Measurements from ENCODE around the gene SLC5A10. TPM values are rescaled to one million over a fixed set of nuclear protein-coding genes. Genes with fewer than 3 reads are reported as not detected.

The SLC5A10 gene
- total and polyA plus RNA-seq, 2 donors, result 0.05 to 0.52 TPM

DNA sequence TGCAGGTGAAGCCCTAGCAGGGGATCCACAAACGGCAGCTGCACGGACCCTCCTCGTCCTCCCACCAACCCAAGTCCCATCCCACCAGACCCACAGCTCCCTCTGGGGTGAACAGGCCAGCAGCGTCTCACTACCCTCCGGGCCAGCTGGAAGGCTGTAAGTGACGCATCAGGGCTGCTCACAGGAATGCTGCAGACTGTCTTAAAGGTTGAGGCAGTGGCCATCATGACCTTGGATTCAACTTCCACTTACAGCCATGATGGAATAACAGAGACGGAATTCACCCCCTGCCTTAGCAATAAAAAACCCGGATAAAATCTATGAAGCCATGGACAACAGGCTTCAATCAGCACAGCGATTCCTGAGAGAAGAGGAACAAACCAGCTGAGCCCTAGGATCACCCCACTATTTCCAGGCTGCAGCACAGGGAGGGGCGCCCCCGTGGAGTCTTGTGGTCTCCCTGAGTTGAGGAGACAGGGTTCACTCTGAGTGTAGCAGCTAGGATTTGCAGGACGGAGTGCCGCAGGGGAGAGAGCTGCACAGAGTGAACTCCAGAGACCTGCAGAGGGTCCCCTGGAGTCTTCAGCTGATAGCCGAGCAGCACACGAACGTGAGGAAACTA is 42.1 kb downstream of the SLC5A10 start:
- Histone ChIP-seq H3K4me1 (ENCODE audit: control insufficient read depth in 2 of 2, insufficient read depth in 2 of 2, low read length in 2 of 2) (peaks cover 25% of the 10 kb centered on the region in 2 donors), H3K27ac (ENCODE audit: low read depth in 1 of 2, low read length in 1 of 2) (no peak overlapping the region), H3K9me3 (ENCODE audit: control insufficient read depth in 2 of 2, insufficient read depth in 1 of 2, low read length in 1 of 2) (peaks cover 0 to 14% of the 10 kb centered on the region in 2 donors), H3K27me3 (ENCODE audit: control insufficient read depth in 2 of 2, insufficient read depth in 1 of 2, low read length in 1 of 2) (no peaks in the 10 kb centered on the region), H3K4me3 (ENCODE audit: low read length in 2 of 2) (no peak overlapping the region), H3K36me3 (ENCODE audit: control insufficient read depth in 2 of 2, insufficient read depth in 2 of 2, low read length in 1 of 2) (peaks cover 0 to 3% of the 10 kb centered on the region in 2 donors)
- WGBS, result 91% methylated on average over 16 of the region's 16 CpGs
- no peak for DNase-seq (ENCODE audit: low read depth in 6 of 9, low spot score in 9 of 9)

DNA sequence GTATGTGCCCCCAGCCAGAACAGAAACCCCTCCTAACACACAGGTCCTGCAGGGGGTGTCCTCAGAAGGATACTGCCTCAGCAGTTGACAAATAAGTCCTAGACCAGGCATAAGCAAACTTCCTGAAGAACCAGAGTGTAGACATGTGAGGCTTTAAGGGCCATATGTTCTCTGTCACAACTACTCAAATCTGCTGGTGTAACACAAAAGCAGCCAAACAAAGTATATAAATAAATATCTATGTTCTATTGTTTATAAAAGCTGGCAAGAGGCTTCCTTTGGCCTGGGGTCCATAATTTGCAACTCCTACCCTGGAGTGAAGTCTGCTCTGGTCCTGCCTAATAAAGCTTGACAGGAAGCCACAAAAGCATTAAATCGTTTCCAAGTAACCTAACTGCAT is 42.7 kb downstream of the SLC5A10 start:
- no peak overlapping the region for H3K4me3 ChIP-seq (ENCODE audit: low read length in 2 of 2)
- peaks cover 25% of the 10 kb centered on the region in 2 donors for H3K4me1 ChIP-seq (ENCODE audit: control insufficient read depth in 2 of 2, insufficient read depth in 2 of 2, low read length in 2 of 2)
- no peaks in the 10 kb centered on the region for H3K27me3 ChIP-seq (ENCODE audit: control insufficient read depth in 2 of 2, insufficient read depth in 1 of 2, low read length in 1 of 2)
- WGBS, result 32% methylated on average over 1 of the region's 1 CpG
- peaks cover 0 to 3% of the 10 kb centered on the region in 2 donors for H3K36me3 ChIP-seq (ENCODE audit: control insufficient read depth in 2 of 2, insufficient read depth in 2 of 2, low read length in 1 of 2)
- no peak for DNase-seq (ENCODE audit: low read depth in 6 of 9, low spot score in 9 of 9)
- no peak overlapping the region for H3K27ac ChIP-seq (ENCODE audit: low read depth in 1 of 2, low read length in 1 of 2)
- H3K9me3 ChIP-seq (ENCODE audit: control insufficient read depth in 2 of 2, insufficient read depth in 1 of 2, low read length in 1 of 2), result peaks cover 0 to 14% of the 10 kb centered on the region in 2 donors

DNA sequence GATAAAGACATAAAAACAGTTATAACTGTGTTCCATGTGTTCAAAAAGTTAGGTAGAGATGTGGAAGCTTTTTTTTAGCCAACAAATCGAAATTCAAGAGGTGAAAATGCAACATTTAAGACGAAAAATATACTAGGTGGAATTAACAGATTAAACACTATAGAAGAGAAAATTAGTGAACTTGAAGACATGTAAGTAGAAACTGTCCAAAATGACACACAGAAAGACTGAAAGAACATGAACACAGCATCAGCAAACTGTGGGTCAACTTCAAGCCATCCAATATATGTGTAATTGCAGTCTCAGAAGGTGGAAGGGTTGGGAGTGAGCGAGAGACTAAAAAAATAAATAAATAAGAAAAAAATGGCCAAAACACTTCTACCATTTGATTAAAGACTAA is 43.3 kb downstream of the SLC5A10 start:
- H3K27me3 ChIP-seq (ENCODE audit: control insufficient read depth in 2 of 2, insufficient read depth in 1 of 2, low read length in 1 of 2), result no peaks in the 10 kb centered on the region
- H3K9me3 ChIP-seq (ENCODE audit: control insufficient read depth in 2 of 2, insufficient read depth in 1 of 2, low read length in 1 of 2), result peaks cover 0 to 14% of the 10 kb centered on the region in 2 donors
- peaks cover 0 to 3% of the 10 kb centered on the region in 2 donors for H3K36me3 ChIP-seq (ENCODE audit: control insufficient read depth in 2 of 2, insufficient read depth in 2 of 2, low read length in 1 of 2)
- whole genome bisulfite sequencing, result 97% methylated on average over 3 of the region's 3 CpGs
- no peak overlapping the region for H3K27ac ChIP-seq (ENCODE audit: low read depth in 1 of 2, low read length in 1 of 2)
- H3K4me3 ChIP-seq (ENCODE audit: low read length in 2 of 2), result no peak overlapping the region
- peaks cover 25% of the 10 kb centered on the region in 2 donors for H3K4me1 ChIP-seq (ENCODE audit: control insufficient read depth in 2 of 2, insufficient read depth in 2 of 2, low read length in 2 of 2)
- no peak for DNase-seq (ENCODE audit: low read depth in 6 of 9, low spot score in 9 of 9)

DNA sequence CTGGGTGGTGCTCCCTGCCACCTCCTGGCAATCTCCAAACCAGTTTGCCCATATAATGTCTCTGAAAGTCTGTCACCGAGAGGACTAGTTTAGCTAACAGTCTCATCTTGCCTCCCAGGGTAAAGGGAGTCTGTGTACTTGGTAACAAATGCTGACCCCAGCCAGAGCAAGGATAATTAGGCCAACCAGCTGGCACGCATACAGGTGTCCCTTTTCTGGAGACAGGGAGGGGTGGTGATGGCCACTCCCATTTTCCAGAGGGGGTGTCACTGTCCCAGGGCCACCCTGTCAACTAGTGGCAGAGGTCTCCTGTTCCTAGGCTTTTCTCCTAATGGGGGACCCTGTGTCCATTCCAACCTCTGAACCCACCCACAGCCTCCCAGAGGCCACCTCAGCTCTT is 44.5 kb downstream of the SLC5A10 start:
- no peak overlapping the region for H3K4me3 ChIP-seq (ENCODE audit: low read length in 2 of 2)
- no peak for DNase-seq (ENCODE audit: low read depth in 6 of 9, low spot score in 9 of 9)
- peaks cover 0 to 3% of the 10 kb centered on the region in 2 donors for H3K36me3 ChIP-seq (ENCODE audit: control insufficient read depth in 2 of 2, insufficient read depth in 2 of 2, low read length in 1 of 2)
- peaks cover 0 to 14% of the 10 kb centered on the region in 2 donors for H3K9me3 ChIP-seq (ENCODE audit: control insufficient read depth in 2 of 2, insufficient read depth in 1 of 2, low read length in 1 of 2)
- H3K27ac ChIP-seq (ENCODE audit: low read depth in 1 of 2, low read length in 1 of 2), result no peak overlapping the region
- peaks cover 0 to 4% of the 10 kb centered on the region in 2 donors for H3K27me3 ChIP-seq (ENCODE audit: control insufficient read depth in 2 of 2, insufficient read depth in 1 of 2, low read length in 1 of 2)
- 100% methylated on average over 2 of the region's 2 CpGs for WGBS
- H3K4me1 ChIP-seq (ENCODE audit: control insufficient read depth in 2 of 2, insufficient read depth in 2 of 2, low read length in 2 of 2), result peaks cover 25 to 30% of the 10 kb centered on the region in 2 donors

DNA sequence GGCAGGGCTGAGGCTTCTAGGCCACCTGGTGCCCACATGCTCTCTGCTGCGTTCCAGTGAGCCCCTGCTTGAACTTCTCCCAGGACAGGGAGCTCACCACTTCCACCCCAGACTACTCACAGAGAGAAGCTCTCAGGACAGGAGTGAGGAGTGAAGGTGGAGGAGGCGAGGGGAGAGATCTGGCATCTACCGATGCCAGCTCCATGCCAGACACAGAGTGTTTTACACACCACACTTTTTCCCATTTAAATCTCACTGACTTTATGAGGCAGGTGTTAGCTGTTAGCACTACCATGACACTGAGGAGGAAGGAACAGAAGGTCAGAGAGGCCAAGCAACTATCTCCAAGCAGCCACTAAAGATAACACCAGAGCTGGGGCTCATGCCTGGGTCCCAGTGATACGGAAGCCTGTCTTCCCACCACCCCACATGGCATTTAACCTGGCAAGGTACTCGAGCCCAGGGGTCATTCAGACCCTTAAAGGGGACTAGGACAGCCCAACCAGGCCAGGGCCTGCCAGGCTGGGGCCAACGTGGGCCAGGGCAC is 45.8 kb downstream of the SLC5A10 start:
- Histone ChIP-seq H3K36me3 (ENCODE audit: control insufficient read depth in 2 of 2, insufficient read depth in 2 of 2, low read length in 1 of 2) (peaks cover 0 to 3% of the 10 kb centered on the region in 2 donors), H3K27ac (ENCODE audit: low read depth in 1 of 2, low read length in 1 of 2) (no peak overlapping the region), H3K4me1 (ENCODE audit: control insufficient read depth in 2 of 2, insufficient read depth in 2 of 2, low read length in 2 of 2) (peaks cover 25 to 35% of the 10 kb centered on the region in 2 donors), H3K9me3 (ENCODE audit: control insufficient read depth in 2 of 2, insufficient read depth in 1 of 2, low read length in 1 of 2) (peaks cover 0 to 14% of the 10 kb centered on the region in 2 donors), H3K27me3 (ENCODE audit: control insufficient read depth in 2 of 2, insufficient read depth in 1 of 2, low read length in 1 of 2) (peaks cover 0 to 13% of the 10 kb centered on the region in 2 donors), H3K4me3 (ENCODE audit: low read length in 2 of 2) (no peak overlapping the region)
- 91% methylated on average over 6 of the region's 6 CpGs for WGBS
- DNase-seq (ENCODE audit: low read depth in 6 of 9, low spot score in 9 of 9), result no peak

DNA sequence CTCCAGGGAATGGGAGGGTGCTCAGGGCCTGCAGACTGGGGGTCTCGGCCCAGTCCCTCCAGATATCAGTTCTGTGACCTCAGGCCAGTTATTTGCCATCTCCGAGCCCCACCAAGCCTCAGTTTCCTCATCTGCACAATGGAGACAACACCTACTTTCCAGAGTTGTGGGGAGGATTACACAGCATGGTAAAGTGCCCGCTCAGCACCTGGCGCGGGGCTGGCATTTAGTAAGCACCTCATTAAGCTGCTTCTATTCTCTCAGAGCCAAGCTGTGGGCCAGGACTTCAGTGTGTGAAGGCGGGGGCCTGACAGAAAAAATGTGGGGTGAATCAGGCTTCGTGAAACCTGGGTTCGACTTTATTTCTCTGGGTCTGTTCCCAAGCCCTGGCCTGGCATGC is 47.4 kb downstream of the SLC5A10 start:
- Histone ChIP-seq H3K27me3 (ENCODE audit: control insufficient read depth in 2 of 2, insufficient read depth in 1 of 2, low read length in 1 of 2) (peaks cover 0 to 29% of the 10 kb centered on the region in 2 donors), H3K4me1 (ENCODE audit: control insufficient read depth in 2 of 2, insufficient read depth in 2 of 2, low read length in 2 of 2) (peaks cover 19 to 34% of the 10 kb centered on the region in 2 donors), H3K36me3 (ENCODE audit: control insufficient read depth in 2 of 2, insufficient read depth in 2 of 2, low read length in 1 of 2) (peaks cover 0 to 3% of the 10 kb centered on the region in 2 donors), H3K9me3 (ENCODE audit: control insufficient read depth in 2 of 2, insufficient read depth in 1 of 2, low read length in 1 of 2) (peaks cover 0 to 14% of the 10 kb centered on the region in 2 donors), H3K27ac (ENCODE audit: low read depth in 1 of 2, low read length in 1 of 2) (no peak overlapping the region), H3K4me3 (ENCODE audit: low read length in 2 of 2) (no peak overlapping the region)
- DNase-seq (ENCODE audit: low read depth in 6 of 9, low spot score in 9 of 9), result no peak
- WGBS, result 97% methylated on average over 8 of the region's 8 CpGs

DNA sequence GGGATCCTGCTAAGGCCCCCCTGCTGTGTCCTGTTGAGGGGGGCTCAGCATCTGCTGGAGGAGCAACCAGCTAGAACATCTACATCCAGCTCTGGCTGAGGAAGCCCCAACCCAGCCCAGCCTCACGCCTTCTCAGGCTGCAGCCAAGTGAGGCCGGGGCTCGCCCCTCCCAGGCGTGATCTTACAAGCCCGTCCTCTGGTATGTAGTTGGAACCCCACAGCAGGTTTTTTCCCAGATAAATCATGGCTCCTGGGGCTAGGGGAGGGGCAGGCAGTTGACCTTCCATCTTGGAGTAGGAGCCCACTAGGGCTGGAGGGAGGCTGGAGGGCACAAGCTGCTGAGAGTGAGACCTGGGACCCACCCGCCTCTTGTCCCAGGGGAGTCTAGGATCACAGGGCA is 47.9 kb downstream of the SLC5A10 start:
- Histone ChIP-seq H3K9me3 (ENCODE audit: control insufficient read depth in 2 of 2, insufficient read depth in 1 of 2, low read length in 1 of 2) (peaks cover 0 to 14% of the 10 kb centered on the region in 2 donors), H3K4me1 (ENCODE audit: control insufficient read depth in 2 of 2, insufficient read depth in 2 of 2, low read length in 2 of 2) (peaks cover 18 to 35% of the 10 kb centered on the region in 2 donors), H3K27ac (ENCODE audit: low read depth in 1 of 2, low read length in 1 of 2) (no peak overlapping the region), H3K36me3 (ENCODE audit: control insufficient read depth in 2 of 2, insufficient read depth in 2 of 2, low read length in 1 of 2) (peaks cover 0 to 3% of the 10 kb centered on the region in 2 donors), H3K27me3 (ENCODE audit: control insufficient read depth in 2 of 2, insufficient read depth in 1 of 2, low read length in 1 of 2) (peaks cover 0 to 34% of the 10 kb centered on the region in 2 donors), H3K4me3 (ENCODE audit: low read length in 2 of 2) (no peak overlapping the region)
- DNase-seq (ENCODE audit: low read depth in 6 of 9, low spot score in 9 of 9), result no peak
- WGBS, result 98% methylated on average over 6 of the region's 6 CpGs

DNA sequence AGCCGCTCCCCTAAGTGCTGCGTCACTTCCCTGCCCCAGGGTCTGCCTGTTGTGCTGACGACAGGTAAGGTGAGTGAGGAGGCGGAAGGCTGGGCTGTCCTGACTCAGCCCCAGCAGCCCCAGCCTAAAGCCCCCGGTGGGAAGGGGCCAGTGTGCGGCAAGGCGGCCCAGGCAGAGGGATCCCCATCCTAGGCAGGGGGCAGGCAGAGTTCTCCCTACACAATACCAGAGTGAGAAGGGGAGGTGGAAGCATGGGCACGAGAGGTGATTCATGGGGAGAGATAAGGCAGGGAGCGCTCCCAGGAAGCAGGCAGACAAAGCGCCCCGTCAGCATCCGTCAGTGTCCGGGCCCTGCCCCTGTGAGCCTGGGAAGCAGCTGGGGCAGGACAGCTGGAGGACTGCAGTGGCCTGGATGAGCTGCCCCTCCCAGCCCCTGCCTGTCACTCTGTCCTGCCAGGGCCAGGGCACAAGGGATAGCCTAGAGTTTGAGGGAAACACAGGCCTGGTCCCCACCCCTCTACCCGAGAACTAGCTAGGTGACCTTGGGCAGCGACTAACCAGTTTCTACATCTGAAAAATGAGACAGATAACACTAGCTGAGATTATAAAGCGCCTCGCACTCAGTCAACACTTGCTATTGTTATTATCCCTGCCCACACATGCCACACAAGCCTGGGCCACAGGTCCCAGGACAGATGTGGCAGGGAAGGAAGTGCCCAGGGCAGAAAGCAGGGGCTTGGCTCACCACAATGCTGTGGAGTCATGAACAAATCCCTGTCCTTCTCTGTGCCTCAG is 48.8 kb downstream of the SLC5A10 start:
- peaks cover 0 to 8% of the 10 kb centered on the region in 2 donors for H3K9me3 ChIP-seq (ENCODE audit: control insufficient read depth in 2 of 2, insufficient read depth in 1 of 2, low read length in 1 of 2)
- peaks cover 19 to 37% of the 10 kb centered on the region in 2 donors for H3K4me1 ChIP-seq (ENCODE audit: control insufficient read depth in 2 of 2, insufficient read depth in 2 of 2, low read length in 2 of 2)
- no peak for DNase-seq (ENCODE audit: low read depth in 6 of 9, low spot score in 9 of 9)
- 94% methylated on average over 17 of the region's 17 CpGs for WGBS
- H3K36me3 ChIP-seq (ENCODE audit: control insufficient read depth in 2 of 2, insufficient read depth in 2 of 2, low read length in 1 of 2), result peaks cover 0 to 3% of the 10 kb centered on the region in 2 donors
- peaks cover 0 to 42% of the 10 kb centered on the region in 2 donors for H3K27me3 ChIP-seq (ENCODE audit: control insufficient read depth in 2 of 2, insufficient read depth in 1 of 2, low read length in 1 of 2)
- no peak overlapping the region for H3K4me3 ChIP-seq (ENCODE audit: low read length in 2 of 2)
- no peak overlapping the region for H3K27ac ChIP-seq (ENCODE audit: low read depth in 1 of 2, low read length in 1 of 2)
